GM15510 (cell line): ENCODE data around the gene IL17RD.

Experiments used
- POLR2A ChIP-seq: IDR thresholded peaks from 3 replicates; pipeline ENCODE4 v1.6.1; 2011; ENCODE audit warnings: borderline replicate concordance; ENCODE audit not compliant: insufficient read length; ENCODE audit errors: extremely low read depth

The IL17RD gene

GRCh38 chr3:57150113-57150581 is 15.0 kb downstream of the IL17RD start:
- TF ChIP-seq POLR2A, result no peak

- no peak for TF ChIP-seq POLR2A
These were observed 18.1 kb downstream of the IL17RD start for GRCh38 chr3:57147071-57147470.

GRCh38 chr3:57145852-57146251 is 19.3 kb downstream of the IL17RD start:
- no peak for TF ChIP-seq POLR2A

GRCh38 chr3:57144952-57145351 is 20.2 kb downstream of the IL17RD start:
- no peak for TF ChIP-seq POLR2A

- no peak for TF ChIP-seq POLR2A
These were observed 21.2 kb downstream of the IL17RD start for GRCh38 chr3:57143886-57144459.

GRCh38 chr3:57142411-57142723 is 22.8 kb downstream of the IL17RD start:
- TF ChIP-seq POLR2A, result no peak

- no peak for TF ChIP-seq POLR2A
These were observed 23.3 kb downstream of the IL17RD start for GRCh38 chr3:57141719-57142410.

- TF ChIP-seq POLR2A, result no peak
These were observed 24.3 kb downstream of the IL17RD start for GRCh38 chr3:57140894-57141293.

- no peak for TF ChIP-seq POLR2A
These were observed 29.0 kb downstream of the IL17RD start for GRCh38 chr3:57135964-57136719.

- no peak for TF ChIP-seq POLR2A
These were observed 32.0 kb downstream of the IL17RD start for GRCh38 chr3:57133157-57133556.

- no peak for TF ChIP-seq POLR2A
These were observed 32.5 kb downstream of the IL17RD start for GRCh38 chr3:57132674-57133073.

- TF ChIP-seq POLR2A, result no peak
These were observed 34.0 kb downstream of the IL17RD start for GRCh38 chr3:57131210-57131588.

- TF ChIP-seq POLR2A, result no peak
These were observed 34.5 kb downstream of the IL17RD start for GRCh38 chr3:57130571-57131209.

- TF ChIP-seq POLR2A, result no peak
These were observed 36.1 kb downstream of the IL17RD start for GRCh38 chr3:57128826-57129667.
